HepG2 (cell line): ENCODE measurements around the gene KNL1. TPM values are rescaled to one million over a fixed set of nuclear protein-coding genes. Genes with fewer than 3 reads are reported as not detected.

ENCODE experiments used
- ATAC-seq: fragments of 200-7000 bp; cut with Tn5 transposase; 3 replicates; pipeline ENCODE4 v1.9.1; 2020; ENCODE audit warnings: mild to moderate bottlenecking, moderate library complexity
- BruUV-seq: library from RNA; stranded (reverse); fragments of 400-500 nt; replicated peaks from 2 replicates; lab custom pipeline; 2021; lab: Mats Ljungman, UMichigan
- CTCF ChIA-PET: fragments of 300-600 bp; formaldehyde crosslinking; extraction: SDS; loops from one replicate; lab custom pipeline; 2021; ENCODE audit warnings: low total read pairs, inconsistent platforms, low intra/inter-chr PET ratio; lab: Yijun Ruan, JAX
- POLR2A ChIA-PET: fragments of 350-600 bp; sonication (Branson Sonifier 250); formaldehyde crosslinking; loops from one replicate; lab custom pipeline; 2020; ENCODE audit warnings: antibody characterized with exemption, inconsistent platforms; lab: Yijun Ruan, JAX
- DNase-seq: peaks from one replicate; pipeline ENCODE4 v3.0.0-alpha.2; 2015; ENCODE audit warnings: low spot score
- FAIRE-seq: peaks from 3 replicates; lab custom pipeline; 2011; peaks lifted over from hg19 to GRCh38; lab: Jason Lieb, UNC
- H2AFZ ChIP-seq: one replicate; pipeline ENCODE4 v1.6.1; 2011; ENCODE audit warnings: low read length, inconsistent platforms
- H3K27ac ChIP-seq: fragments of 300-600 bp; 3 replicates; pipeline ENCODE4 v1.8.0; 2011; ENCODE audit warnings: mixed run types, mild to moderate bottlenecking, mixed read lengths, low read length, inconsistent platforms; ENCODE audit not compliant: insufficient read depth; ENCODE audit errors: extremely low read length
- H3K27me3 ChIP-seq, 2 experiments: fragments of 200-600 bp in 1 of 2; 2 replicates in 1 of 2; 3 replicates in 1 of 2; pipeline versions ENCODE4 v1.6.0 to v1.8.0; 2011; ENCODE audit warnings: low read length in 2 of 2, mild to moderate bottlenecking in 2 of 2, moderate library complexity in 2 of 2, inconsistent platforms in 1 of 2; ENCODE audit not compliant: insufficient read depth in 2 of 2, control insufficient read depth in 1 of 2
- H3K36me3 ChIP-seq, 2 experiments: fragments of 200-600 bp in 1 of 2; replicated peaks in 1 of 2; 2 replicates in 1 of 2; 3 replicates in 1 of 2; pipeline versions ENCODE4 v1.5.1 to v1.8.0; 2011; ENCODE audit warnings: low read length in 2 of 2, inconsistent platforms in 1 of 2; ENCODE audit not compliant: insufficient read depth in 2 of 2, control insufficient read depth in 1 of 2
- H3K4me1 ChIP-seq: 2 replicates; pipeline ENCODE4 v1.5.1; 2012; ENCODE audit warnings: low read length, inconsistent platforms; ENCODE audit not compliant: insufficient read depth
- H3K4me2 ChIP-seq: 2 replicates; pipeline ENCODE4 v1.6.0; 2011; ENCODE audit warnings: low read depth, low read length, inconsistent platforms
- H3K4me3 ChIP-seq, 3 experiments: fragments of 200-600 bp in 1 of 3; sonication (generic), shearing (Covaris generic) in 1 of 3; replicated peaks in 1 of 3; 2 replicates each; pipeline ENCODE4 v1.5.1; 2011 to 2016; ENCODE audit warnings: low read length in 3 of 3, inconsistent platforms in 2 of 3, low read depth in 2 of 3, mild to moderate bottlenecking in 2 of 3, control low read depth in 1 of 3, mixed read lengths in 1 of 3; ENCODE audit not compliant: insufficient read depth in 1 of 3
- H3K79me2 ChIP-seq: one replicate; pipeline ENCODE4 v1.6.1; 2011; ENCODE audit warnings: low read length, inconsistent platforms; ENCODE audit not compliant: insufficient read depth
- H3K9ac ChIP-seq: 2 replicates; pipeline ENCODE4 v1.6.0; 2011; ENCODE audit warnings: mild to moderate bottlenecking, low read depth, low read length, inconsistent platforms; ENCODE audit not compliant: insufficient read depth
- H3K9me3 ChIP-seq: 2 replicates; pipeline ENCODE4 v1.5.1; 2012; ENCODE audit warnings: mild to moderate bottlenecking, low read length
- H4K20me1 ChIP-seq: 2 replicates; pipeline ENCODE4 v1.6.0; 2011; ENCODE audit warnings: inconsistent platforms, mild to moderate bottlenecking, low read length, moderate library complexity; ENCODE audit not compliant: insufficient read depth
- HOMEZ ChIP-seq: IDR thresholded peaks from 2 replicates; pipeline ENCODE4 v1.6.1; 2016; ENCODE audit warnings: low read depth
- HOXA3 ChIP-seq: sonication (generic); formaldehyde crosslinking; IDR thresholded peaks from 2 replicates; pipeline ENCODE4 v1.5.0; 2020; ENCODE audit warnings: missing genetic modification reagents
- PRDM4 ChIP-seq: sonication (generic); formaldehyde crosslinking; IDR thresholded peaks from 2 replicates; pipeline ENCODE4 v1.9.0; 2021; ENCODE audit warnings: missing genetic modification reagents, borderline replicate concordance
- SAP130 ChIP-seq: IDR thresholded peaks from 2 replicates; pipeline ENCODE4 v1.6.1; 2016; ENCODE audit warnings: low read depth
- ZNF318 ChIP-seq: sonication (generic); formaldehyde crosslinking; IDR thresholded peaks from 2 replicates; pipeline ENCODE4 v1.4.0; 2020; ENCODE audit warnings: mild to moderate bottlenecking, missing genetic modification reagents
- ZNF326 ChIP-seq: sonication (generic); formaldehyde crosslinking; IDR thresholded peaks from 2 replicates; pipeline ENCODE4 v1.4.0; 2020; ENCODE audit warnings: missing genetic modification reagents, borderline replicate concordance
- ZNF75D ChIP-seq: sonication (generic); formaldehyde crosslinking; IDR thresholded peaks from 2 replicates; pipeline ENCODE4 v1.8.1; 2023; ENCODE audit warnings: missing genetic modification reagents, mild to moderate bottlenecking, borderline replicate concordance
- WGBS: methylation state at CpG from one replicate; pipeline ENCODE4 v1.1.6; 2017; ENCODE audit warnings: low lambda C conversion rate; 5-methylcytosine and 5-hydroxymethylcytosine counted together
- in situ Hi-C: cut with HindIII; loops from 2 replicates; pipeline ENCODE4 v1.10.0; 2017; ENCODE audit warnings: low pct_unique_long_range_greater_than_20kb; ENCODE audit not compliant: extremely low pct_ligation_motif_present
- intact Hi-C: fragments of 100-400 bp; cut with micrococcal nuclease; formaldehyde crosslinking; loops from one replicate; pipeline ENCODE4 v1.10.0; 2022; ENCODE audit not compliant: unreplicated experiment
- polyA plus RNA-seq, 8 experiments: library from polyadenylated mRNA; depleted of rRNA in 3 of 8; stranded (reverse) in 7 of 8; unstranded in 1 of 8; fragments of >200 nt; fragmentation: Illumina TruSeq in 4 of 8; extraction: Trizol in 4 of 8; gene quantifications; 2 replicates each; pipeline versions ENCODE4 v1.2.1 to v1.2.3, GENCODE V29; 2011 to 2016; ENCODE audit warnings: low read depth in 4 of 8, missing spikeins in 1 of 8, mixed read lengths in 1 of 8; ENCODE audit not compliant: insufficient read depth in 1 of 8
- total RNA-seq, 5 experiments: library from RNA; depleted of rRNA; stranded (reverse); fragments of >200 nt; fragmentation: Illumina TruSeq; extraction: Trizol; gene quantifications; 2 replicates each; pipeline ENCODE4 v1.2.3, GENCODE V29; 2016; ENCODE audit warnings: low read depth in 1 of 5
- TF ChIP-seq, protein P1 (sequence below): sonication (generic); formaldehyde crosslinking; IDR thresholded peaks from 2 replicates; pipeline ENCODE4 v1.4.0; 2020; ENCODE audit warnings: missing genetic modification reagents, low read depth, mild to moderate bottlenecking, borderline replicate concordance

The KNL1 gene
- total and polyA plus RNA-seq, 2 of the 13 experiments (the other 11 are each of a cell fraction or from before 2014, with no cell fraction given): 8.0 to 21.4 TPM

DNA sequence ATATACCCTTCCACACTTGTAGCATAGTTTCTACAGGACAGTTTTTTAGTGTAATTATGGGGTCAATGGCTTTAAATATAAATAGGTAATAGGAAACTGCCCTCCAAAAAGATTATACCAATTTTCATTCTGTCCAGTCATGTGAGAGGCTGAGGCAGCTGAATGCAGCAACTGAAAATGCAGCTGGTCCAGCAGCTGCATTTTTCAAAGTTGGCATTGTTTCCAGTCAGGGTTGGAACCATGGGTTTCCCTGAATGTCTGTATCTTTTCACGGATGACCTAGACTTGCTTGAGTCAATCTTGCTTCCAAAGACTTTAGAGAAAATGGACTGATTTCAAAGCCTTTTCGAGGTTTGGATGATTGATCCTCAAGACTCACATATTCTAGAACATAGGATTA, 9.9 kb upstream of the KNL1 start:
- H3K4me2 ChIP-seq: peak overlapping the region; percentile 89
- no TSS peak for BruUV-seq
- ChIA-PET POLR2A (interaction anchor here (0.6 to 2.2 kb wide), 6 partner anchors 9 to 477 kb away, joined by 3 to 14 read pairs (median 4); partner anchors contain the start of genes CCDC32, RAD51 and RPUSD2), CTCF (no interaction called here)
- intact Hi-C loops: no loop called here
- H3K27me3 ChIP-seq: no peaks in the 10 kb centered on the region
- H3K36me3 ChIP-seq: no peaks in the 10 kb centered on the region
- H3K9ac ChIP-seq: peak overlapping the region; percentile 15; the same call in 1 of the 2 replicates
- no peak for DNase-seq
- H4K20me1 ChIP-seq: no peaks in the 10 kb centered on the region
- peak overlapping the region; percentile 91 for H3K27ac ChIP-seq
- peak overlapping the region; percentile 41 to 72 (median 70); a peak in 5 of 6 replicates for H3K4me3 ChIP-seq
- in situ Hi-C loops: loop anchor here (10.0 kb wide), 1 partner anchor 311 kb away; the partner anchor contains the start of gene VPS18
- TF ChIP-seq HOXA3 (CRISPR knock-in tag) (no peak), SAP130 (CRISPR knock-in tag) (0 out of 2 replicates have a peak, but pooled peaks have one; percentile 9), ZNF326 (CRISPR knock-in tag) (no peak), HOMEZ (CRISPR knock-in tag) (no peak), ZNF318 (CRISPR knock-in tag) (no peak), PRDM4 (no peak), ZNF75D (no peak)
- TF ChIP-seq, protein P1, sequence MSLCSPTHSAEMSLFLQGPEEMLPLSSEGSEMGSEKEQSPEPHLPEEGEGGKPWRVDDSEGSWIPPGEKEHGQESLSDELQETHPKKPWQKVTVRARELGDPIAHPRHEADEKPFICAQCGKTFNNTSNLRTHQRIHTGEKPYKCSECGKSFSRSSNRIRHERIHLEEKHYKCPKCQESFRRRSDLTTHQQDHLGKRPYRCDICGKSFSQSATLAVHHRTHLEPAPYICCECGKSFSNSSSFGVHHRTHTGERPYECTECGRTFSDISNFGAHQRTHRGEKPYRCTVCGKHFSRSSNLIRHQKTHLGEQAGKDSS (CRISPR knock-in tag): 0 out of 2 replicates have a peak, but pooled peaks have one; percentile 12
- H3K9me3 ChIP-seq: no peaks in the 10 kb centered on the region
- FAIRE-seq: no peak
- no peaks in the 10 kb centered on the region for H3K79me2 ChIP-seq
- peaks cover 15% of the 10 kb centered on the region for H3K4me1 ChIP-seq
- ATAC-seq: no peak
- H2AFZ ChIP-seq: peak overlapping the region; percentile 8
- WGBS: 3% methylated on average over 2 of the region's 2 CpGs
